LNCaP clone FGC (cell line): Measurements from ENCODE around the gene ZNF865.

Experiments
- DNase-seq: peaks from one replicate; pipeline ENCODE4 v3.0.0-alpha.2; 2011; ENCODE audit warnings: low read depth
- H3K4me3 ChIP-seq: 2 replicates; pipeline ENCODE4 v1.5.1; 2011; ENCODE audit warnings: mild to moderate bottlenecking, low read depth, low read length, control low read depth
- TF ChIP-seq, protein P1 (sequence below): IDR thresholded peaks from 2 replicates; pipeline ENCODE4 v1.5.1; 2012; ENCODE audit warnings: mild to moderate bottlenecking; ENCODE audit not compliant: control insufficient read depth, insufficient read depth; ENCODE audit errors: extremely low read depth

Gene ZNF865

DNA sequence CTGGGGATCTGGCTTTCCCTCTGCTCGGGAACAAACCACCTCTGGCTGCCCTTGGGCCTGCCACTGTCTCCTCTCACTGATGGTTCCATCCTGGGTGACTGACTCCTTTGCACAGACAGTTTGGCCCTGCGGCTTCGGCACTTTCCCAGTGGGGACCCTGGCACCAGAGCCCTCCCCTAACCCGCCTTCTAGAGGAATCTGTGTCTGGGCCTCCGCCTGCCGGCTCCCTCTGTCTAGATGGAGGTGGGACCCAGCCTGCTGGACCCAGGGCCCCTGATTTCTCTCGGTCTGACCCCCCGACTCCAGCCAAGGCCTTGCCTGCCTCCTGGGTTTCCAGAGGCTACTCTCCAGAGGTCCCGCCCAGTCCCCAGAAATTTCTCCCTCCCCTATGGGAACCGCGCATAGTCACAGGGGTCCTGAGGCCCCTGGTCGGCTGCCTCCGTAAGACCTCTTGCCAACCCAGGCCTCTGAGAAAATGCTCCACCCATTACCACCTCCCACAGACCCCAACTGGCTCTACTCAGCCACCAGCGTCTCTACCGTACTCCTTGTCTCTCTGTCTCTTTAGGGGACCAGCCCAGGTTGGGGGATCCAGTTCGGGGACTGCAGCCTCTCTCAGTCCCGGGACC is 45.3 kb downstream of the ZNF865 start:
- H3K4me3 ChIP-seq = no peak overlapping the region
- TF ChIP-seq, protein P1, sequence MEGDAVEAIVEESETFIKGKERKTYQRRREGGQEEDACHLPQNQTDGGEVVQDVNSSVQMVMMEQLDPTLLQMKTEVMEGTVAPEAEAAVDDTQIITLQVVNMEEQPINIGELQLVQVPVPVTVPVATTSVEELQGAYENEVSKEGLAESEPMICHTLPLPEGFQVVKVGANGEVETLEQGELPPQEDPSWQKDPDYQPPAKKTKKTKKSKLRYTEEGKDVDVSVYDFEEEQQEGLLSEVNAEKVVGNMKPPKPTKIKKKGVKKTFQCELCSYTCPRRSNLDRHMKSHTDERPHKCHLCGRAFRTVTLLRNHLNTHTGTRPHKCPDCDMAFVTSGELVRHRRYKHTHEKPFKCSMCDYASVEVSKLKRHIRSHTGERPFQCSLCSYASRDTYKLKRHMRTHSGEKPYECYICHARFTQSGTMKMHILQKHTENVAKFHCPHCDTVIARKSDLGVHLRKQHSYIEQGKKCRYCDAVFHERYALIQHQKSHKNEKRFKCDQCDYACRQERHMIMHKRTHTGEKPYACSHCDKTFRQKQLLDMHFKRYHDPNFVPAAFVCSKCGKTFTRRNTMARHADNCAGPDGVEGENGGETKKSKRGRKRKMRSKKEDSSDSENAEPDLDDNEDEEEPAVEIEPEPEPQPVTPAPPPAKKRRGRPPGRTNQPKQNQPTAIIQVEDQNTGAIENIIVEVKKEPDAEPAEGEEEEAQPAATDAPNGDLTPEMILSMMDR = no peak
- DNase-seq = no peak

DNA sequence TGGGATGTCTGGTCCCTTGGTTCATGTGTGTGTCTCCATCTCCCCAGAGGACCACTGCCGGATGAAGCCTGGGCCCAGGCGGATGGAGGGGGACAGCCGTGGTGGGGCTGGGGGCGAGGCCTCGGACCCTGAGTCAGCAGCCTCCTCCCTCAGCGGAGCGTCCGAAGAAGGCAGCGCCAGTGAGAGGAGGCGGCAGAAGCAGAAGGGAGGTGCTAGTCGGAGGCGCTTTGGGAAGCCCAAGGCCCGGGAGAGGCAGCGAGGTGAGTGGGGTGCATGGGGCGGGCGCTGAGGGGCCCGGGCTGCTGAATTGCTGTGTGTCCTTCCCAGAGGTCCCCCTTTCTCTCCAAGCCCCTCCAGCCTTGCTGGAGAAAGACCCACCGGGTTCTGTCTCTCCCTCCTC is 45.8 kb downstream of the ZNF865 start:
- no peak overlapping the region for H3K4me3 ChIP-seq
- TF ChIP-seq, protein P1 = no peak
- DNase-seq = no peak

DNA sequence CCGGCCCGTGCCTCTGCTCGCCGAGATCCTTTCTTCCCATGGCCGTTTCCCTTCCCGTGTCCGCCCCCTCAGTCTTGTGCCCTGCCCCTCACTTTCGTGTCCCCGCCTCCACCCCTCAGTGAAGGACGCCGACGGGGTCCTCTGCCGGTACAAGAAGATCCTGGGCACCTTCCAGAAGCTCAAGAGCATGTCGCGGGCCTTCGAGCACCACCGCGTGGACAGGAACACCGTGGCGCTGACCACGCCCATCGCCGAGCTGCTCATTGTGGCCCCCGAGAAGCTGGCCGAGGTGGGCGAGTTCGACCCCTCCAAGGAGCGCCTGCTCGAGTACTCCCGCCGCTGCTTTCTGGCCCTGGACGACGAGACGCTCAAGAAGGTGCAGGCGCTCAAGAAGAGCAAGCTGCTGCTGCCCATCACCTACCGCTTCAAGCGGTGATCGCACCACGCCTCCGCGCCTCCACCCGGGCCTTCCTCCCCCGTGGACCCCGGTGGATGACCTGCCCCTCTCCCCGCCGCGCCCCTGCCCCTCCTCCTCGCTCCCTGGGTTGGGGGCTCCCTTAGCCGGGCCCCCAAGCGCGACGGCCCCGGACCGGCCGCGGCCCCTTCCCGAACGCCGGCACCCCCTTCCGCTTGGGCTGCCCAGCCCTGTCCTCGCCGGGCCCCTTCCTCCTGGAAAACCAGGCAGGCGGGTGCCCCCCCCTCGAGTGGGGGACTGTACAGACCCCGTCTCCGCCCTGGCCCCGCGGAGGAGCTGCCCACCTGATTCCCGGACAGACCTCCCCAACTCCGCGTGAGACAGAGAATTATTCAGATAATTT is 47.1 kb downstream of the ZNF865 start:
- no peak overlapping the region for H3K4me3 ChIP-seq
- TF ChIP-seq, protein P1 = no peak
- DNase-seq = no peak

DNA sequence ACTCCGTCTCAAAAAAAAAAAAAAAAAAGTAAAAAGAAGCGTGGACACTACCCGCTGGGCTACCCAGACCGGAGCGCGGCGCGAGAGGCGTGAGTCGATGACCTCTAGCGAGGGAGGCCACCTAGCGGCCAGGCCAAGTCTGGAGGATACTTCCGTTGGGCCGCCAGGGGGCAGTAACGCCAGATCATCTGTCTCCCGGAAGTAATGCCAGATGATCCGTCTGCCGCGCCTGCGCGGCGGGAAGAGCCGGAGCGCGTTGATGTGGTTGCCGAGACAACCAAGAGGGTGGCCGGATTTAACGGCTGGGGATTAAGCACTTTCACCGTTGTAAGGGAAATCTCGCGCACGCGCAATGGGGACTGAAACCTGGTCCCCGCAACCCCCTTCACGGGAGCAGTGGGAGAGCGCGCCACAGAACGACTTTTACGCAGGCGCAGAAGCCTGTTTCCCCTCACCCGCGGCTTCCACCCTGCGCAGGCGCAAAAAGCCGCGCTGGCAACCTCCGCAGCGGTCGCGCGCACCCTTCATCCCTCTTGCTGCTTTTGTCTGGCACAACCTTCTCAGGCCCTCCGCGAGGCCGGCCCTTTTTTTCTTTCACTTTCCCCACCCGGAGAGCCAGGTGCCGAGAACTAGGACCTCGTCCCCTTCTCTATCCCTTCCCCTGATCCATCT is 48.3 kb downstream of the ZNF865 start:
- peak; percentile 97 for DNase-seq
- peak overlapping the region; percentile 90 for H3K4me3 ChIP-seq
- TF ChIP-seq, protein P1 = peak; percentile 100

DNA sequence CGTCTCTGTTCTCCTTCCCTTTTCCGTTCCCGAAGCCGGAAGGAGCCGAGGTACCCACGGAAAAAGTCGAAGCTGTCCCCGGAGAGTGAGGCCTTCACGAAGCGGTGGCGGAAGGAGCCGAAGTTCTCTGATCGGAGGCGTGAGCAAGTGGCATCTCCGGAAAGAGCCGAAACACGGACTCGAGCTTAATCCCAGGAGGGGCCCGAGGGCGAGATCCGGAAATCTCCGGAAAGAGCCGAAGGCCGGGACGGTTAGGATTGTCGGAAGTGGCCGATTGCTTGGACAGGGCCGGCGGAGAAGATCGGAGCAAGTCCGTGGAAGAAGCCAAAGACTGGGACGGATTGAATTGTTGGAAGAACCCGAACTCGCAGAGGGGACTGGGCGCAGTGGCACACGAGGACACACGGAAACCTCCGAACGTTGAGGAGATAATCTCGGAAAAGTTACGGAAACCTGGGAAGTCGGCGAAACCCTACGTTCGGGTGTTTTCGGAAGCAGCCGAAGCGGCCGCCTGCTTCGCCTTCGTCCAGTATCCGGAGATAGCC is 48.9 kb downstream of the ZNF865 start:
- DNase-seq = peak; percentile 99

DNA sequence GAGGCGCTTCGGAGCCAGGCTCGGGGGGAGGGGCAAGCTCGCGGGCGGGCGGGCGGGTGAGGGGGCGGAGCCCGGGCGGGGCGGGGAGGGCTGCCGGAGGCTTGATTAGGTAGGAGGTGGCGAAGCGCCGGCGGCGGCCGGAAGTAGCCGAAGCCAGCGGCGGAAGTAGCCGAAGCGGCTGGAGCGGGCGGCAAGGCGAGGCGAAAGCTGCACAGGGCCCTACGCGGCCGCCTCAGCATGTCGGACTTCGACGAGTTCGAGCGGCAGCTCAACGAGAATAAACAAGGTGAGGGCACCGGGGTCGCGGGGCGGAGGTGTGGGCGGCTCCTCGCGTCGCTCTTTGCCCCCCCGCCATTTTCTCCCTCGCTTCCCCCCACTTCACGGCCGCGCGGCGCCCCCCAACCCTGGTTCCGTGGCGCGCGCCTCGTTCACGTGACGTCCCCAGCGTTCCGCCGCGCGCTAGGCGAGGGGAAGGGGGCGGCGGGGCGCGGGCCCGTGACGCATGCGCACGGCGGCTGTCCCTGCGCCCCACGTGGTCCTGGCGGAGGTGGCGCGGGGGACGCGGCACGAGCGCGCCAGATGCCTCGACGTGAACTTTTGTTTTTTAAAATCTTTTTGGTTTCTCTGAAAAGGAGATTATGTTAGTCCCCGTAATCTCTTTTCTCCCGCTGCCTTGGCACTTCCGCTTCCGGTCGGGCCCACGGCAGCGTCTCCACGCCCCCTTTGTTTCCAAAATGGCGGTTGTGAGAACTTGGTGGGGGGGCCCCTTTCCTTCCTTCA is 49.6 kb downstream of the ZNF865 start, which contains the start of gene U2AF2:
U2AF2 (plus strand) TSS at position 168 of the 780 bp plus-strand sequence; CDS start at position 238, 70 bp downstream.
- peak within 1 kb of the TSS; percentile 90 for H3K4me3 ChIP-seq
- TF ChIP-seq, protein P1 = no peak
- no peak for DNase-seq

More for the DNA sequence above, 48.9 kb downstream of the ZNF865 start:
- TF ChIP-seq, protein P1 = no peak
- peak overlapping the region; percentile 90 for H3K4me3 ChIP-seq
